HepG2 (cell line): Measurements from ENCODE around the gene CHAF1A. TPM values are rescaled to one million over a fixed set of nuclear protein-coding genes. Genes with fewer than 3 reads are reported as not detected.

Experiments used
- ATAC-seq: fragments of 200-7000 bp; cut with Tn5 transposase; 3 replicates; pipeline ENCODE4 v1.9.1; 2020; ENCODE audit warnings: mild to moderate bottlenecking, moderate library complexity
- BruUV-seq: library from RNA; stranded (reverse); fragments of 400-500 nt; replicated peaks from 2 replicates; lab custom pipeline; 2021; lab: Mats Ljungman, UMichigan
- CTCF ChIA-PET: fragments of 300-600 bp; formaldehyde crosslinking; extraction: SDS; loops from one replicate; lab custom pipeline; 2021; ENCODE audit warnings: low total read pairs, inconsistent platforms, low intra/inter-chr PET ratio; lab: Yijun Ruan, JAX
- POLR2A ChIA-PET: fragments of 350-600 bp; sonication (Branson Sonifier 250); formaldehyde crosslinking; loops from one replicate; lab custom pipeline; 2020; ENCODE audit warnings: antibody characterized with exemption, inconsistent platforms; lab: Yijun Ruan, JAX
- DNase-seq: peaks from one replicate; pipeline ENCODE4 v3.0.0-alpha.2; 2015; ENCODE audit warnings: low spot score
- FAIRE-seq: peaks from 3 replicates; lab custom pipeline; 2011; peaks lifted over from hg19 to GRCh38; lab: Jason Lieb, UNC
- H2AFZ ChIP-seq: one replicate; pipeline ENCODE4 v1.6.1; 2011; ENCODE audit warnings: low read length, inconsistent platforms
- H3K27ac ChIP-seq: fragments of 300-600 bp; 3 replicates; pipeline ENCODE4 v1.8.0; 2011; ENCODE audit warnings: mixed run types, mild to moderate bottlenecking, mixed read lengths, low read length, inconsistent platforms; ENCODE audit not compliant: insufficient read depth; ENCODE audit errors: extremely low read length
- H3K27me3 ChIP-seq, 2 experiments: fragments of 200-600 bp in 1 of 2; 2 replicates in 1 of 2; 3 replicates in 1 of 2; pipeline versions ENCODE4 v1.6.0 to v1.8.0; 2011; ENCODE audit warnings: low read length in 2 of 2, mild to moderate bottlenecking in 2 of 2, moderate library complexity in 2 of 2, inconsistent platforms in 1 of 2; ENCODE audit not compliant: insufficient read depth in 2 of 2, control insufficient read depth in 1 of 2
- H3K36me3 ChIP-seq, 2 experiments: fragments of 200-600 bp in 1 of 2; replicated peaks in 1 of 2; 2 replicates in 1 of 2; 3 replicates in 1 of 2; pipeline versions ENCODE4 v1.5.1 to v1.8.0; 2011; ENCODE audit warnings: low read length in 2 of 2, inconsistent platforms in 1 of 2; ENCODE audit not compliant: insufficient read depth in 2 of 2, control insufficient read depth in 1 of 2
- H3K4me1 ChIP-seq: 2 replicates; pipeline ENCODE4 v1.5.1; 2012; ENCODE audit warnings: low read length, inconsistent platforms; ENCODE audit not compliant: insufficient read depth
- H3K4me2 ChIP-seq: 2 replicates; pipeline ENCODE4 v1.6.0; 2011; ENCODE audit warnings: low read depth, low read length, inconsistent platforms
- H3K4me3 ChIP-seq, 3 experiments: fragments of 200-600 bp in 1 of 3; sonication (generic), shearing (Covaris generic) in 1 of 3; replicated peaks in 1 of 3; 2 replicates each; pipeline ENCODE4 v1.5.1; 2011 to 2016; ENCODE audit warnings: low read length in 3 of 3, inconsistent platforms in 2 of 3, low read depth in 2 of 3, mild to moderate bottlenecking in 2 of 3, control low read depth in 1 of 3, mixed read lengths in 1 of 3; ENCODE audit not compliant: insufficient read depth in 1 of 3
- H3K79me2 ChIP-seq: one replicate; pipeline ENCODE4 v1.6.1; 2011; ENCODE audit warnings: low read length, inconsistent platforms; ENCODE audit not compliant: insufficient read depth
- H3K9ac ChIP-seq: 2 replicates; pipeline ENCODE4 v1.6.0; 2011; ENCODE audit warnings: mild to moderate bottlenecking, low read depth, low read length, inconsistent platforms; ENCODE audit not compliant: insufficient read depth
- H3K9me3 ChIP-seq: 2 replicates; pipeline ENCODE4 v1.5.1; 2012; ENCODE audit warnings: mild to moderate bottlenecking, low read length
- H4K20me1 ChIP-seq: 2 replicates; pipeline ENCODE4 v1.6.0; 2011; ENCODE audit warnings: inconsistent platforms, mild to moderate bottlenecking, low read length, moderate library complexity; ENCODE audit not compliant: insufficient read depth
- CBX5 ChIP-seq: sonication (generic); formaldehyde crosslinking; IDR thresholded peaks from 2 replicates; pipeline ENCODE4 v1.4.0; 2020; ENCODE audit warnings: missing genetic modification reagents, borderline replicate concordance
- FOSL2 ChIP-seq: sonication (generic); formaldehyde crosslinking; IDR thresholded peaks from 2 replicates; pipeline ENCODE4 v1.4.0; 2020; ENCODE audit warnings: missing genetic modification reagents
- GATAD2A ChIP-seq: IDR thresholded peaks from 2 replicates; pipeline ENCODE4 v1.6.1; 2016
- HNRNPUL1 ChIP-seq: fragments of 200-400 bp; formaldehyde crosslinking; IDR thresholded peaks from 2 replicates; pipeline ENCODE4 v1.6.1; 2017; ENCODE audit warnings: low read depth, mild to moderate bottlenecking, low read length, moderate library complexity
- NONO ChIP-seq, 2 experiments: fragments of 450-650 bp in 1 of 2; sonication (generic) in 1 of 2; formaldehyde crosslinking in 1 of 2; IDR thresholded peaks in 1 of 2; conservative IDR thresholded peaks in 1 of 2; 2 replicates each; pipeline versions ENCODE4 v1.6.1 to v1.8.0; 2017 to 2022; ENCODE audit warnings: mild to moderate bottlenecking in 1 of 2, missing genetic modification reagents in 1 of 2, moderate library complexity in 1 of 2
- PHB2 ChIP-seq: fragments of 450-650 bp; IDR thresholded peaks from 2 replicates; pipeline ENCODE4 v1.6.1; 2018; ENCODE audit not compliant: partially characterized antibody
- REL ChIP-seq: sonication (generic); formaldehyde crosslinking; conservative IDR thresholded peaks from 2 replicates; pipeline ENCODE4 v1.8.0; 2022; ENCODE audit warnings: mild to moderate bottlenecking, missing genetic modification reagents, moderate library complexity
- ZNF670 ChIP-seq: sonication (generic); formaldehyde crosslinking; IDR thresholded peaks from 2 replicates; pipeline ENCODE4 v1.8.0; 2022; ENCODE audit warnings: mild to moderate bottlenecking, missing genetic modification reagents, borderline replicate concordance
- ZNF724P ChIP-seq: sonication (generic); formaldehyde crosslinking; IDR thresholded peaks from 2 replicates; pipeline ENCODE4 v1.8.0; 2022; ENCODE audit warnings: missing genetic modification reagents, borderline replicate concordance
- WGBS: methylation state at CpG from one replicate; pipeline ENCODE4 v1.1.6; 2017; ENCODE audit warnings: low lambda C conversion rate; 5-methylcytosine and 5-hydroxymethylcytosine counted together
- in situ Hi-C: cut with HindIII; loops from 2 replicates; pipeline ENCODE4 v1.10.0; 2017; ENCODE audit warnings: low pct_unique_long_range_greater_than_20kb; ENCODE audit not compliant: extremely low pct_ligation_motif_present
- intact Hi-C: fragments of 100-400 bp; cut with micrococcal nuclease; formaldehyde crosslinking; loops from one replicate; pipeline ENCODE4 v1.10.0; 2022; ENCODE audit not compliant: unreplicated experiment
- polyA plus RNA-seq, 8 experiments: library from polyadenylated mRNA; depleted of rRNA in 3 of 8; stranded (reverse) in 7 of 8; unstranded in 1 of 8; fragments of >200 nt; fragmentation: Illumina TruSeq in 4 of 8; extraction: Trizol in 4 of 8; gene quantifications; 2 replicates each; pipeline versions ENCODE4 v1.2.1 to v1.2.3, GENCODE V29; 2011 to 2016; ENCODE audit warnings: low read depth in 4 of 8, missing spikeins in 1 of 8, mixed read lengths in 1 of 8; ENCODE audit not compliant: insufficient read depth in 1 of 8
- total RNA-seq, 5 experiments: library from RNA; depleted of rRNA; stranded (reverse); fragments of >200 nt; fragmentation: Illumina TruSeq; extraction: Trizol; gene quantifications; 2 replicates each; pipeline ENCODE4 v1.2.3, GENCODE V29; 2016; ENCODE audit warnings: low read depth in 1 of 5
- TF ChIP-seq, protein P1 (sequence below): sonication (generic); formaldehyde crosslinking; IDR thresholded peaks from 2 replicates; pipeline ENCODE4 v1.4.0; 2020; ENCODE audit warnings: mild to moderate bottlenecking, missing genetic modification reagents
- TF ChIP-seq, protein P2 (sequence below): sonication (generic); formaldehyde crosslinking; IDR thresholded peaks from 2 replicates; pipeline ENCODE4 v1.5.0; 2020; ENCODE audit warnings: missing genetic modification reagents
- TF ChIP-seq, protein P3 (sequence below): sonication (generic); formaldehyde crosslinking; IDR thresholded peaks from 2 replicates; pipeline ENCODE4 v1.5.1; 2020; ENCODE audit warnings: missing genetic modification reagents, mild to moderate bottlenecking, borderline replicate concordance
- TF ChIP-seq, protein P4 (sequence below): conservative IDR thresholded peaks from 2 replicates; pipeline ENCODE4 v1.6.1; 2018; ENCODE audit warnings: missing genetic modification reagents

The CHAF1A gene
- total and polyA plus RNA-seq, 2 of the 13 experiments (the other 11 are each of a cell fraction or from before 2014, with no cell fraction given), result 11.0 to 34.8 TPM

DNA sequence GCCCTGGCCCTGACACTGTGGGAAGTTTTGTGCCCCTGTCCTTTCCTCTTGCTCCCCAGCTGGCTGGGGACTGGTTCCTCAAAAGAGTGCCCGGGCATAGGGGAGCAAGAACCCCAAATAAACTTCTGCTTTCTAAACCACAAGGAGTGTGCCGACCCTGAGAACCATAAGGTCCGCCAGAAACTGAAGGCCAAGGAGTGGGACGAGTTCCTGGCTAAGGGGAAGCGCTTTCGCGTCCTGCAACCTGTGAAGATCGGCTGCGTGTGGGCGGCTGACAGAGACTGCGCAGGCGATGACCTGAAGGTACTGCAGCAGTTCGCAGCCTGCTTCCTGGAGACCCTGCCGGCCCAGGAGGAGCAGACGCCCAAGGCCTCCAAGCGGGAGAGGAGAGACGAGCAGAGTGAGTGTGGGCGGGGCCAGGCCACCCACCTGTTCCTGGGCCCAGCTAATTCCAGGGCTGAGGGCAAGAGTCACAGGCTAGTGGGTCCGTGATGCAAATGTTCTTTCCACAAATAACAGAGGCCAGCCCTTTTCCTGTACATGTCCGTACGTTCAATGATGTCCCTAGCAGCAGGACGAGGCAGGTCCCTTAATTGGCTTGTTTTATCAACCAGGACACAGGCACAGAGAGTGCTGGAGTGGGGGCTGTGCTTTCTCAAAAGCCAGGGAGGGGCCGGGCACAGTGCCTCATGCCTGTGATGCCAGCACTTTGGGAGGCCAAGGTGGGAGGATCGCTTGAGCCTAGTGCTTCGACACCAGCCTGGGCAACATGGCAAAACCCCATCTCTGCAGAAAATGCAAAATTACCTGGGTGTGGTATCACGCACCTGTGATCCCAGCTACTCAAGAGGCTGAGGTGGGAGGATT is 29.6 kb downstream of the CHAF1A start:
- ATAC-seq, result no peak

More for the DNA sequence above, 29.6 kb downstream of the CHAF1A start:
- H4K20me1 ChIP-seq, result no peaks in the 10 kb centered on the region
- ChIA-PET CTCF (no interaction called here), POLR2A (no interaction called here)
- H3K9me3 ChIP-seq, result no peaks in the 10 kb centered on the region
- in situ Hi-C loops (no loop called here), intact Hi-C loops (no loop called here)
- H3K9ac ChIP-seq, result no peak overlapping the region
- H3K79me2 ChIP-seq, result no peaks in the 10 kb centered on the region
- no peak overlapping the region for H2AFZ ChIP-seq
- no peak overlapping the region for H3K4me3 ChIP-seq
- H3K27ac ChIP-seq, result no peak overlapping the region
- peaks cover 25 to 75% of the 10 kb centered on the region in 2 experiments for H3K36me3 ChIP-seq
- H3K4me2 ChIP-seq, result no peak overlapping the region
- no peak for TF ChIP-seq FOSL2 (CRISPR knock-in tag)
- no peak for TF ChIP-seq CBX5 (CRISPR knock-in tag)
- no peak for TF ChIP-seq HNRNPUL1
- TF ChIP-seq, protein P1, sequence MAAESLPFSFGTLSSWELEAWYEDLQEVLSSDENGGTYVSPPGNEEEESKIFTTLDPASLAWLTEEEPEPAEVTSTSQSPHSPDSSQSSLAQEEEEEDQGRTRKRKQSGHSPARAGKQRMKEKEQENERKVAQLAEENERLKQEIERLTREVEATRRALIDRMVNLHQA (CRISPR knock-in tag), result no peak
- TF ChIP-seq ZNF724P (CRISPR knock-in tag), result no peak
- no peak for TF ChIP-seq REL (CRISPR knock-in tag)
- no peak for TF ChIP-seq PHB2
- TF ChIP-seq, protein P2, sequence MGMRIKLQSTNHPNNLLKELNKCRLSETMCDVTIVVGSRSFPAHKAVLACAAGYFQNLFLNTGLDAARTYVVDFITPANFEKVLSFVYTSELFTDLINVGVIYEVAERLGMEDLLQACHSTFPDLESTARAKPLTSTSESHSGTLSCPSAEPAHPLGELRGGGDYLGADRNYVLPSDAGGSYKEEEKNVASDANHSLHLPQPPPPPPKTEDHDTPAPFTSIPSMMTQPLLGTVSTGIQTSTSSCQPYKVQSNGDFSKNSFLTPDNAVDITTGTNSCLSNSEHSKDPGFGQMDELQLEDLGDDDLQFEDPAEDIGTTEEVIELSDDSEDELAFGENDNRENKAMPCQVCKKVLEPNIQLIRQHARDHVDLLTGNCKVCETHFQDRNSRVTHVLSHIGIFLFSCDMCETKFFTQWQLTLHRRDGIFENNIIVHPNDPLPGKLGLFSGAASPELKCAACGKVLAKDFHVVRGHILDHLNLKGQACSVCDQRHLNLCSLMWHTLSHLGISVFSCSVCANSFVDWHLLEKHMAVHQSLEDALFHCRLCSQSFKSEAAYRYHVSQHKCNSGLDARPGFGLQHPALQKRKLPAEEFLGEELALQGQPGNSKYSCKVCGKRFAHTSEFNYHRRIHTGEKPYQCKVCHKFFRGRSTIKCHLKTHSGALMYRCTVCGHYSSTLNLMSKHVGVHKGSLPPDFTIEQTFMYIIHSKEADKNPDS (CRISPR knock-in tag), result no peak
- TF ChIP-seq, protein P3, sequence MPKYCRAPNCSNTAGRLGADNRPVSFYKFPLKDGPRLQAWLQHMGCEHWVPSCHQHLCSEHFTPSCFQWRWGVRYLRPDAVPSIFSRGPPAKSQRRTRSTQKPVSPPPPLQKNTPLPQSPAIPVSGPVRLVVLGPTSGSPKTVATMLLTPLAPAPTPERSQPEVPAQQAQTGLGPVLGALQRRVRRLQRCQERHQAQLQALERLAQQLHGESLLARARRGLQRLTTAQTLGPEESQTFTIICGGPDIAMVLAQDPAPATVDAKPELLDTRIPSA (CRISPR knock-in tag), result no peak
- TF ChIP-seq, protein P4, sequence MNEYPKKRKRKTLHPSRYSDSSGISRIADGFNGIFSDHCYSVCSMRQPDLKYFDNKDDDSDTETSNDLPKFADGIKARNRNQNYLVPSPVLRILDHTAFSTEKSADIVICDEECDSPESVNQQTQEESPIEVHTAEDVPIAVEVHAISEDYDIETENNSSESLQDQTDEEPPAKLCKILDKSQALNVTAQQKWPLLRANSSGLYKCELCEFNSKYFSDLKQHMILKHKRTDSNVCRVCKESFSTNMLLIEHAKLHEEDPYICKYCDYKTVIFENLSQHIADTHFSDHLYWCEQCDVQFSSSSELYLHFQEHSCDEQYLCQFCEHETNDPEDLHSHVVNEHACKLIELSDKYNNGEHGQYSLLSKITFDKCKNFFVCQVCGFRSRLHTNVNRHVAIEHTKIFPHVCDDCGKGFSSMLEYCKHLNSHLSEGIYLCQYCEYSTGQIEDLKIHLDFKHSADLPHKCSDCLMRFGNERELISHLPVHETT (CRISPR knock-in tag), result no peak
- no peak for TF ChIP-seq NONO (IDR thresholded peaks at IDR 0.05)
- TF ChIP-seq NONO (CRISPR knock-in tag; conservative IDR thresholded peaks at IDR 0.05), result no peak
- no peak for TF ChIP-seq GATAD2A (CRISPR knock-in tag)
- TF ChIP-seq ZNF670 (CRISPR knock-in tag), result no peak
- no peak for DNase-seq
- no peaks in the 10 kb centered on the region for H3K27me3 ChIP-seq
- no peak for FAIRE-seq
- 91% methylated on average over 20 of the region's 26 CpGs for WGBS
- BruUV-seq, result no TSS peak
- H3K4me1 ChIP-seq, result no peaks in the 10 kb centered on the region
